HepG2 (cell line): ENCODE measurements around the gene METTL27.

Experiments used
- ARNT2 ChIP-seq: sonication (generic); formaldehyde crosslinking; IDR thresholded peaks from 2 replicates; pipeline ENCODE4 v1.8.0; 2022; ENCODE audit warnings: mild to moderate bottlenecking, low read depth, missing genetic modification reagents, moderate library complexity
- PHF8 ChIP-seq: sonication (generic); formaldehyde crosslinking; IDR thresholded peaks from 2 replicates; pipeline ENCODE4 v1.5.0; 2020; ENCODE audit warnings: missing genetic modification reagents
- SMC3 ChIP-seq: IDR thresholded peaks from 2 replicates; pipeline ENCODE4 v1.6.1; 2011; ENCODE audit warnings: low read length, improper control_type of control experiment
- STAT6 ChIP-seq: sonication (generic); formaldehyde crosslinking; IDR thresholded peaks from 2 replicates; pipeline ENCODE4 v1.4.0; 2020; ENCODE audit warnings: missing genetic modification reagents, mild to moderate bottlenecking, borderline replicate concordance
- ZNF160 ChIP-seq: sonication (generic); formaldehyde crosslinking; IDR thresholded peaks from 2 replicates; pipeline ENCODE4 v1.8.0; 2022; ENCODE audit warnings: mild to moderate bottlenecking, inconsistent platforms, missing genetic modification reagents
- ZNF33A ChIP-seq: sonication (generic); formaldehyde crosslinking; IDR thresholded peaks from 2 replicates; pipeline ENCODE4 v1.5.1; 2020; ENCODE audit warnings: missing genetic modification reagents, mild to moderate bottlenecking, moderate library complexity, borderline replicate concordance
- TF ChIP-seq, protein P1 (sequence below): sonication (generic); formaldehyde crosslinking; IDR thresholded peaks from 2 replicates; pipeline ENCODE4 v1.4.0; 2020; ENCODE audit warnings: missing genetic modification reagents
- TF ChIP-seq, protein P2 (sequence below): sonication (generic); formaldehyde crosslinking; IDR thresholded peaks from 2 replicates; pipeline ENCODE4 v1.4.0; 2020; ENCODE audit warnings: low read depth, mild to moderate bottlenecking, missing genetic modification reagents

GRCh38 chr7:73870041-73870492, 27.8 kb upstream of the METTL27 start:
- TF ChIP-seq PHF8 (CRISPR knock-in tag) = no peak
- TF ChIP-seq ZNF33A = no peak
- TF ChIP-seq, protein P1, sequence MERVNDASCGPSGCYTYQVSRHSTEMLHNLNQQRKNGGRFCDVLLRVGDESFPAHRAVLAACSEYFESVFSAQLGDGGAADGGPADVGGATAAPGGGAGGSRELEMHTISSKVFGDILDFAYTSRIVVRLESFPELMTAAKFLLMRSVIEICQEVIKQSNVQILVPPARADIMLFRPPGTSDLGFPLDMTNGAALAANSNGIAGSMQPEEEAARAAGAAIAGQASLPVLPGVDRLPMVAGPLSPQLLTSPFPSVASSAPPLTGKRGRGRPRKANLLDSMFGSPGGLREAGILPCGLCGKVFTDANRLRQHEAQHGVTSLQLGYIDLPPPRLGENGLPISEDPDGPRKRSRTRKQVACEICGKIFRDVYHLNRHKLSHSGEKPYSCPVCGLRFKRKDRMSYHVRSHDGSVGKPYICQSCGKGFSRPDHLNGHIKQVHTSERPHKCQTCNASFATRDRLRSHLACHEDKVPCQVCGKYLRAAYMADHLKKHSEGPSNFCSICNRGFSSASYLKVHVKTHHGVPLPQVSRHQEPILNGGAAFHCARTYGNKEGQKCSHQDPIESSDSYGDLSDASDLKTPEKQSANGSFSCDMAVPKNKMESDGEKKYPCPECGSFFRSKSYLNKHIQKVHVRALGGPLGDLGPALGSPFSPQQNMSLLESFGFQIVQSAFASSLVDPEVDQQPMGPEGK (CRISPR knock-in tag) = peak; percentile 91
- no peak for TF ChIP-seq ARNT2 (CRISPR knock-in tag)
- TF ChIP-seq, protein P2, sequence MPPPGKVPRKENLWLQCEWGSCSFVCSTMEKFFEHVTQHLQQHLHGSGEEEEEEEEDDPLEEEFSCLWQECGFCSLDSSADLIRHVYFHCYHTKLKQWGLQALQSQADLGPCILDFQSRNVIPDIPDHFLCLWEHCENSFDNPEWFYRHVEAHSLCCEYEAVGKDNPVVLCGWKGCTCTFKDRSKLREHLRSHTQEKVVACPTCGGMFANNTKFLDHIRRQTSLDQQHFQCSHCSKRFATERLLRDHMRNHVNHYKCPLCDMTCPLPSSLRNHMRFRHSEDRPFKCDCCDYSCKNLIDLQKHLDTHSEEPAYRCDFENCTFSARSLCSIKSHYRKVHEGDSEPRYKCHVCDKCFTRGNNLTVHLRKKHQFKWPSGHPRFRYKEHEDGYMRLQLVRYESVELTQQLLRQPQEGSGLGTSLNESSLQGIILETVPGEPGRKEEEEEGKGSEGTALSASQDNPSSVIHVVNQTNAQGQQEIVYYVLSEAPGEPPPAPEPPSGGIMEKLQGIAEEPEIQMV (CRISPR knock-in tag) = no peak
- TF ChIP-seq SMC3 = no peak
- TF ChIP-seq STAT6 (CRISPR knock-in tag) = no peak
- TF ChIP-seq ZNF160 (CRISPR knock-in tag) = no peak
